Upper lobe of right lung (tissue), 1 donor: ENCODE results near the gene BMP7. TPM values are rescaled to one million over a fixed set of nuclear protein-coding genes. Genes with fewer than 3 reads are reported as not detected.

ENCODE experiments used
- ATAC-seq: fragments of 200-7000 bp; cut with Tn5 transposase; one replicate; pipeline ENCODE4 v1.9.1; 2020; ENCODE audit warnings: mild to moderate bottlenecking, moderate library complexity
- DNase-seq: peaks from one replicate; pipeline ENCODE4 v3.0.0-alpha.2; 2020
- H3K27ac ChIP-seq: fragments of 200-600 bp; one replicate; pipeline ENCODE4 v1.8.0; 2022
- H3K27me3 ChIP-seq: fragments of 200-600 bp; one replicate; pipeline ENCODE4 v1.8.0; 2022; ENCODE audit warnings: mild to moderate bottlenecking
- H3K36me3 ChIP-seq: fragments of 200-600 bp; one replicate; pipeline ENCODE4 v1.8.0; 2022
- H3K4me1 ChIP-seq: fragments of 200-600 bp; one replicate; pipeline ENCODE4 v1.8.0; 2022
- H3K4me3 ChIP-seq: fragments of 200-600 bp; one replicate; pipeline ENCODE4 v1.8.0; 2022; ENCODE audit warnings: mild to moderate bottlenecking
- H3K9me3 ChIP-seq: fragments of 200-600 bp; one replicate; pipeline ENCODE4 v1.8.0; 2022
- CTCF ChIP-seq: fragments of 200-600 bp; IDR thresholded peaks from one replicate; pipeline ENCODE4 v1.8.0; 2022; ENCODE audit warnings: antibody characterized with exemption
- intact Hi-C: fragments of 100-400 bp; cut with DNase I; formaldehyde crosslinking; loops from one replicate; pipeline ENCODE4 v1.11.0; 2022
- total RNA-seq: library from RNA; stranded (reverse); fragmentation: NEBNext Ultra II Directional; extraction: Animal tissue kit (Norgen Biotek cat#: 25700); gene quantifications from one replicate; pipeline ENCODE4 v1.2.1, GENCODE V29; 2021
- donor health status: DM: no; HTN: yes; CAD: no; lungs with severe emphysema.

BMP7 gene
- total RNA-seq, 1 donor from 2014 or later = 1.2 TPM

DNA sequence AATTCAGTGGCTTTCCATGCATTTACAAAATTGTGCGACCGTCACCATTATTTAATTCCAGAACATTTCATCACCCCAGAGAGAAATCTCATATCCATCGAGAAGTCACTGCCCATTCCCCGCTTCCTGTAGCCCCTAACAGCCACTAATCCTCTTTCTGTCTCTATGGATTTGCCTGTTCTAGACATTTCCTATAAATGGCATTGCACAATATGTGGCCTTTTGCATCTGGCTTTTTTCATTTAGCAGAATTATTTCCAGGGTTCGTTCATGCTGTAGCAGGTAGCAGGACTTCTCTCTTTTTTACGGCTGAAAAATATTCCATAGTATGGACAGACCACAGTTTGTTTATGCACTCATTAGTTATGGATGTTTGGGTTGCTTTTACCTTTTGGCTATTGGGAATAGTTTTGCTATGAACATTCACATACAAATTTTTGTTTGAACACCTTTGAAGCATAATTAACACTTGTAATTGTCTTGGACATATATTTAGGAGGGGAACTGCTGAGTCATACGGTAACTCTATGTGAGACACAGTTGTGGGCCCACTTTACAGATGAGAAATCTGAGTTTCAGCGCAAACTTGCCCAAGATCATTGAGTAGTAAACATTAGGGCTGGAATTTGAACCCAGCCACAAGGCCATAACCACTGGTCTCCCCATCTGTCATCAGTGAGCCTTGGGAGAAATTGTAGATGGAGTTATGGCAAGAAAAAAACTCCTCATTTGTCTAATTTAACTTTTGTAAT, 126.9 kb downstream of the BMP7 start:
- intact Hi-C loops = no loop called here
- no peak for ATAC-seq
- H3K27ac ChIP-seq = no peak overlapping the region
- no peaks in the 10 kb centered on the region for H3K36me3 ChIP-seq
- no peaks in the 10 kb centered on the region for H3K27me3 ChIP-seq
- H3K4me1 ChIP-seq = no peaks in the 10 kb centered on the region
- no peaks in the 10 kb centered on the region for H3K9me3 ChIP-seq
- H3K4me3 ChIP-seq = no peak overlapping the region
- no peak for DNase-seq
- no peak for TF ChIP-seq CTCF

DNA sequence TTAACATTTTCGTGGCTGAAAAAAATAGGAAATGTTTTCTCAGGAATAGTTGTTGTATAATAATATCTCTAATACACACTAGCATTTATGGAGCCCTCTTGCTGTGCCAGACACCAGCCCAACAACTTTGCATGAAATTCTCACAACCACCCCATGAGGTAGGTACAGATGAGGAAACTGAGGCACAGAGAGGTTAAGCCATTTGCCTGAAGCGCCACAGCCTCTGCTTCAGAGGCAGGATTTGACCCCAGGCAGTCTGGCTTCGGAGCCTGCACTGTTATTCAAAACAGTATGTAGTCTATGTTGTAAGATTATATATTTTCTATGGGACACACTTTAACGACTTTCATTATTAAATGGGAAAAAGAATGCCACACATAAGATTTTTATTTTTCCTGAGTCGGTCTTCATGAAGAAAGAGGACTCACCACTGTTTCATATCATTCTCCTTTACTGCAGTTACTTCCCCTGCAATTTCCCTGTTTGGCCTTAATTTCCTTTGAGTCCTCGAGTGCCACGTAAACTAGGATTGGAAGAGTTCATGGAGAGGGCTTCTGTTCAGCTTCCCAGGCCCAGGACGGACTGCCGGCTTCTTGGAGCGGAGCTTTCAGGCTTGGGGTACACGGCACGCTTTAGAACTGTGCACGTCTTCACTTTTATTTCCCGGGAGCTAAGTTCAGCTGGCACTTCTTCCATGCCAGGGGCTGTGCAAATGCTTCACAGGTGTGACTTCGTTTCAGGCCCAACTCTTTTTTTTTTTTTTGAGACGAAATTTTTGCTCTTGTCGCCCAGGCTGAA, 128.0 kb downstream of the BMP7 start:
- no peak overlapping the region for H3K27ac ChIP-seq
- ATAC-seq = no peak
- H3K4me3 ChIP-seq = no peak overlapping the region
- TF ChIP-seq CTCF = no peak
- H3K4me1 ChIP-seq = no peaks in the 10 kb centered on the region
- intact Hi-C loops = no loop called here
- DNase-seq = no peak
- no peaks in the 10 kb centered on the region for H3K27me3 ChIP-seq
- H3K9me3 ChIP-seq = no peaks in the 10 kb centered on the region
- no peaks in the 10 kb centered on the region for H3K36me3 ChIP-seq

DNA sequence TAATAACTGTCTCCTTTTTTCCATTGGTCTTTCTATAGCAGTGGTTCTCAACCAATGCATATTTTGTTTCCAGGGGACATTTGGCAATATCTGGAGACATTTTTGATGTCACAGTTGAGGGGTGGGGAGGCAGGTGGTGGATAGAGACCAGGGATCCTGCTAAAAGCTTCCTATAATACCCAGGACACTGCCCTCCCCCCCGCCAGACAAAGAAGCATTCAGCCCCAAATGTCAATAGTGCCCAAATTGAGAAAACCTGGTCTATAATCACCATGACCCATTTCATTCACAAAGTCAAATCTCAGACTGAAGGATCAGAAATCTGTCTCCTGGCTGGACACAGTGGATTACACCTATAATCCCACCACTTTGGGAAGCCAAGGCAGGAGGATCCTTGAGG, 128.8 kb downstream of the BMP7 start:
- H3K36me3 ChIP-seq = no peaks in the 10 kb centered on the region
- ATAC-seq = no peak
- intact Hi-C loops = no loop called here

DNA sequence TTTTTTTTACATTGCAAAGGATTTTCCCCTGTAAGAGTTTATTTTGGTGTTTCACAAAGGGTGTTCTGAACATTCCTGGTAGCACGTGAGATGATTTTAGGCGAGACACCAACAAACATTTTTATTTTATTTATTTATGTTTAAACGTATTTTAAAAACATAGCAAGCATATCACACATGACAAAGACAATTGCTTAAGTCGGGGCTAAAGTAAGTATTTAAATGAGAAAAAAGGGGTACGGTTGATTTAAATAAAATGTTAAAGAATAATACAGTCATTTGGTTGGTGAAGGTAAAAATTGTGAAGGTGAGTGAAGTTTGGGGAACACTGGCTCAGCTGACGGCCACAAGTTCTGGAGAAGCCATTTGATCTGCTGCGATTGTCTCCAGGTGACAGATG, 129.7 kb downstream of the BMP7 start:
- Histone ChIP-seq H3K27me3 (no peaks in the 10 kb centered on the region), H3K27ac (no peak overlapping the region), H3K36me3 (no peaks in the 10 kb centered on the region), H3K9me3 (no peaks in the 10 kb centered on the region), H3K4me1 (no peaks in the 10 kb centered on the region), H3K4me3 (no peak overlapping the region)
- no peak for DNase-seq
- intact Hi-C loops = no loop called here
- ATAC-seq = no peak
- no peak for TF ChIP-seq CTCF

More for the DNA sequence above, 128.8 kb downstream of the BMP7 start:
- no peak for DNase-seq
- Histone ChIP-seq H3K27me3 (no peaks in the 10 kb centered on the region), H3K27ac (no peak overlapping the region), H3K9me3 (no peaks in the 10 kb centered on the region), H3K4me3 (no peak overlapping the region), H3K4me1 (no peaks in the 10 kb centered on the region)
- TF ChIP-seq CTCF = no peak

DNA sequence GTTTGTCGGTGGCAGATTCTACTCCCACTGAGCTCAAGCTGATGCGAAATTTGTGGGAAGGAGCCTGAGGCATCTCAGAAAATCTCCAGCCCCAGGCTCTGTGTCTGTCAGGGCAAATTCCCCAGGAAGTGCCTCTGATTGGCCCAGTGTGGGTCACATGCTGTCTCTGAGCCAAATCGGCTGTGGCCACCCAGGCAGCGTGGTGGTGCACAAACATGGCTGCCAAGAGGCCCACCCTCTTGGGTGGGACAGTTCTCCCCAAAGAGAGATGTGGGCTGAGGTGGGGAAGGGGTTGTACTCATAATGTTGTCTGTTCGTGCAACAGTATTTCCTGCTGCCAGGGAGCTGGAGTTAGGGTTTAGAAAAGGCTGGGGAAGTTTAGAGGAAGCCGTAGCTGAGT, 130.6 kb downstream of the BMP7 start:
- Histone ChIP-seq H3K36me3 (no peaks in the 10 kb centered on the region), H3K4me1 (no peaks in the 10 kb centered on the region), H3K4me3 (no peak overlapping the region), H3K27me3 (no peaks in the 10 kb centered on the region), H3K9me3 (no peaks in the 10 kb centered on the region), H3K27ac (no peak overlapping the region)
- intact Hi-C loops = no loop called here
- TF ChIP-seq CTCF = no peak
- DNase-seq (no peak), ATAC-seq (no peak)
